ENCODE results near the gene HELLS. TPM values are rescaled to one million over a fixed set of nuclear protein-coding genes. Genes with fewer than 3 reads are reported as not detected.
"Not testable (repeated sequence)": the region's sequence is repeated elsewhere in the genome, so short reads cannot be mapped to it uniquely, and the experiment has no call there.

Gene HELLS
- total and polyA plus RNA-seq, 9 donors: 1.8 to 14.4 (median 9.7) TPM

DNA sequence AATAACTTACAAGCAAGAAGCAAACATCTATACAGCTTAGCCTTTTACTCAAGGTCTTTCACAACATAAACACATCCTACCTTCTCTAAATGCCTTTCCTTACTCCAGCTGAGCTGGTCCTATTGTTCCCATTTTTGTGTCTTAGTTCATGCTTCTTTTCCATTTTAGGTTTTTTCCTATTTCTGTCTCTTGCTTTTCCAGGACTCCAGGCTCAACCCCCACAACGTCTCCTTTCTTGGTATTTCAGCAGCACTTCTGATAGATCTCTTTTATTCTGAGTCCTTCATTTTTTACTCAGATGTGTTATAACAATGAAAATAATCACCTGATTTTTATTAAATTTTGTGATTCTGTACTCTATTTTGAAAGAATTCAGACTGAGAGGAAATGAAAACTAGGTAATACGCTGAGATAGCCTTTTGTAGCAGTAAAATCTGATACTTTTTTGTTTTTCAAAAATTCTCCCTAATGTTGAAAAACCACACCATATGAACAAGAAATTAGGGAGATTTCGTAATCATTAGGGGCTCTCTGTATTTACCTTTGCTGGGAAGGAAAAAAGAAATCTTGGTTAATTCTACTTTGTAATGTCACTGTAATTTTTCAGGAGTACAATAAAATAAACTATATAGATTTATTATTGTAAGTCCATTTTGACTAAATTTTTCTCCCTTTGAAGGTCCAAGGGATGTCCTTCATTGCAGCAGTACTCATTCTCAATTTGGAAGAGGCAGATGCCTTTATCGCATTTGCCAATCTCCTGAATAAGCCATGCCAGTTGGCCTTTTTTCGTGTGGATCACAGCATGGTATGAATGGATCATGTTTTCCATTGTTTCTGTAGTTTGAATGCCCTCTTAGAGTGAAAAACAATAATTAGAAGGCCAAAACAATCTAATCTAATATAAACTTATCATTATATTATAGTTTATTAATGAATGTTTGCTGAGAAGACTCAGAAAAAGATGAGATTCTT, 24.0 kb upstream of the HELLS start:
- WGBS, 3 donors: 86 to 88% (median 86%) methylated on average over 5 of the region's 5 CpGs
- intact Hi-C loops (cut with DNase I): no loop called here
- no peak for TF ChIP-seq POLR2A (IDR thresholded peaks at IDR 0.05)
- TF ChIP-seq, protein P1, sequence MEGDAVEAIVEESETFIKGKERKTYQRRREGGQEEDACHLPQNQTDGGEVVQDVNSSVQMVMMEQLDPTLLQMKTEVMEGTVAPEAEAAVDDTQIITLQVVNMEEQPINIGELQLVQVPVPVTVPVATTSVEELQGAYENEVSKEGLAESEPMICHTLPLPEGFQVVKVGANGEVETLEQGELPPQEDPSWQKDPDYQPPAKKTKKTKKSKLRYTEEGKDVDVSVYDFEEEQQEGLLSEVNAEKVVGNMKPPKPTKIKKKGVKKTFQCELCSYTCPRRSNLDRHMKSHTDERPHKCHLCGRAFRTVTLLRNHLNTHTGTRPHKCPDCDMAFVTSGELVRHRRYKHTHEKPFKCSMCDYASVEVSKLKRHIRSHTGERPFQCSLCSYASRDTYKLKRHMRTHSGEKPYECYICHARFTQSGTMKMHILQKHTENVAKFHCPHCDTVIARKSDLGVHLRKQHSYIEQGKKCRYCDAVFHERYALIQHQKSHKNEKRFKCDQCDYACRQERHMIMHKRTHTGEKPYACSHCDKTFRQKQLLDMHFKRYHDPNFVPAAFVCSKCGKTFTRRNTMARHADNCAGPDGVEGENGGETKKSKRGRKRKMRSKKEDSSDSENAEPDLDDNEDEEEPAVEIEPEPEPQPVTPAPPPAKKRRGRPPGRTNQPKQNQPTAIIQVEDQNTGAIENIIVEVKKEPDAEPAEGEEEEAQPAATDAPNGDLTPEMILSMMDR (IDR thresholded peaks at IDR 0.05): no peak
- no peak for TF ChIP-seq EP300 (IDR thresholded peaks at IDR 0.05)
- Histone ChIP-seq H3K4me1 (ENCODE audit: insufficient read depth) (no peaks in the 10 kb centered on the region), H3K9me3 (no peaks in the 10 kb centered on the region), H3K27ac (no peak overlapping the region), H3K27me3 (no peaks in the 10 kb centered on the region), H3K36me3 (no peaks in the 10 kb centered on the region), H3K4me3 (no peak overlapping the region)
- no peak for DNase-seq

DNA sequence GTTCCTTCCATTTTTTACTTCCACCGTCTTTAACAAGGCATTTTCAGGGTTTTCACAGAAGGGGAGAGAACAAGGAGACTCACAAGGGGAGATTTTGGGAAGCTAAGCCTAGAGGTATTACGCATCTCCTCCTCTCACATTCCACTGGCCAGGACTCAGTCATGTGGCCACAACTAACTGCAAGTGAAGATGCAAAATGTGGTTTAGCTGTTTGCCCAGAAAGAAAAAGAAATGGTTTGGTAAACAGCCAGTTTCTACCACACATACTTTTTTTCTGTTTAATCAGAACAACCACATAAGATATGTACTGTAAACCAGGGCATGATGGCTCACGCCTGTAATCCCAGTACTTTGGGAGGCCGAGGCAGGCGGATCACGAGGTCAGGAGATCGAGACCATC, 21.4 kb upstream of the HELLS start:
- intact Hi-C loops (cut with DNase I): no loop called here
- no peak for DNase-seq
- Histone ChIP-seq H3K27ac (no peak overlapping the region), H3K4me3 (no peak overlapping the region), H3K27me3 (no peaks in the 10 kb centered on the region), H3K9me3 (no peaks in the 10 kb centered on the region), H3K36me3 (no peaks in the 10 kb centered on the region), H3K4me1 (ENCODE audit: insufficient read depth) (no peaks in the 10 kb centered on the region)
- WGBS, 3 donors: 87 to 89% (median 88%) methylated on average over 7 of the region's 7 CpGs
- TF ChIP-seq, protein P1 (IDR thresholded peaks at IDR 0.05): no peak
- no peak for TF ChIP-seq EP300 (IDR thresholded peaks at IDR 0.05)

DNA sequence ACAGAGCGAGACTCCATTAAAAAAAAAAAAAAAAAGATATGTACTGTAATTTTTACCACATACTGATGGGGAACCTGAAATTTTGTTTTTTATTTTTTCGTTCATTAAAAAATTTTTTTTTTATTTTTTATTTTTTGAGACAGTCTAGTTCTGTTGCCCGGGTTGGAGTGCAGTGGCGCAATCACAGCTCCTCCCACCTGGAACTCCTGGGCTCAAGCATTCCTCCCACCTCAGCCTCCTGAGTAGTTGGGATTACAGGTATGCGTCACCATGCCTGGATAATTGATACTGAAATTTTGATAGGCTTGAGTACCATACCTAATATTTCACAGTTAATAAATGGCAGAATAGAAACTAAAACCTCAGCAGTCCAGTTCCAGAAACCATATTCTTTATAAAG, 20.9 kb upstream of the HELLS start:
- 95 to 99% (median 96%) methylated on average over 5 of the region's 5 CpGs for WGBS, 3 donors
- no peak for DNase-seq
- Histone ChIP-seq H3K36me3 (no peaks in the 10 kb centered on the region), H3K4me1 (ENCODE audit: insufficient read depth) (no peaks in the 10 kb centered on the region), H3K27me3 (no peaks in the 10 kb centered on the region), H3K27ac (no peak overlapping the region), H3K4me3 (no peak overlapping the region), H3K9me3 (no peaks in the 10 kb centered on the region)
- intact Hi-C loops (cut with DNase I): no loop called here
- TF ChIP-seq, protein P1 (IDR thresholded peaks at IDR 0.05): no peak

DNA sequence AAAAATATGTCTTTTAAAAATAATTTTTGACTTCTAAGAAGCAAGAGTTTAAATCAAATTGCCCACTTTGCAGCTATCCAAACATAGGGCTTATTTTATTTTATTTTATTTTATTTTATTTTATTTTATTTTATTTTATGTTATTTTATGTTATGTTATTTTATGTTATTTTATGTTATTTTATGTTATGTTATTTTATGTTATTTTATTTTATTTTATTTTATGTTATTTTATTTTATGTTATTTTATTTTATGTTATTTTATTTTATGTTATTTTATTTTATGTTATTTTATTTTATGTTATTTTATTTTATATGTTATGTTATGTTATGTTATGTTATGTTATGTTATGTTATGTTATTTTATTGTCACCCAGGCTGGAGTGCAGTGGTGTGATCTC, 14.0 kb upstream of the HELLS start:
- H3K4me1 ChIP-seq (ENCODE audit: insufficient read depth); H3K9me3 ChIP-seq; H3K36me3 ChIP-seq; intact Hi-C loops (cut with DNase I); DNase-seq; H3K27ac ChIP-seq; H3K4me3 ChIP-seq; H3K27me3 ChIP-seq: not testable (repeated sequence)

DNA sequence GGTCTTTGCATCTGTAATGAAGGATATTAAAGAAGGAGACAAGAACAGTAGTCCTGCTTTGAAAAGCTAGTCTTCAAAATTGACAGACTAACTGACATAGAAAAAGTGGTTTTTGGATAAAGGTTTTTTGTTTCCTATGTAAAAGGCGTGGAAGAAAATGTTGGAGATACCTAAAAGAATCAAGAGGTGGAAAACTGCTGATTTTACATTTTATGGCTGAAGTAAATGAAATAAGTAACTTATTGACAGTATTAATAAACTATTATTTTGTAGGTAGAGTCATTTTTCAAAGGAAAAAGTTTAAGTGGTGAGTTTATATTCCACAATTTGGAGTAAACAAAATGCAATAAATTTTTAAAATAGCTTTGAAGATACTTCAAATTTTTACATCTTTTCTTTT, 12.6 kb upstream of the HELLS start:
- 97 to 100% (median 98%) methylated on average over 1 of the region's 1 CpG for whole genome bisulfite sequencing, 3 donors
- Histone ChIP-seq H3K27me3 (no peaks in the 10 kb centered on the region), H3K4me1 (ENCODE audit: insufficient read depth) (no peaks in the 10 kb centered on the region), H3K36me3 (no peaks in the 10 kb centered on the region), H3K4me3 (no peak overlapping the region), H3K9me3 (no peaks in the 10 kb centered on the region), H3K27ac (no peak overlapping the region)
- no peak for DNase-seq
- intact Hi-C loops (cut with DNase I): no loop called here
- TF ChIP-seq, protein P1 (IDR thresholded peaks at IDR 0.05): no peak
- TF ChIP-seq POLR2A (IDR thresholded peaks at IDR 0.05): no peak
- no peak for TF ChIP-seq EP300 (IDR thresholded peaks at IDR 0.05)

DNA sequence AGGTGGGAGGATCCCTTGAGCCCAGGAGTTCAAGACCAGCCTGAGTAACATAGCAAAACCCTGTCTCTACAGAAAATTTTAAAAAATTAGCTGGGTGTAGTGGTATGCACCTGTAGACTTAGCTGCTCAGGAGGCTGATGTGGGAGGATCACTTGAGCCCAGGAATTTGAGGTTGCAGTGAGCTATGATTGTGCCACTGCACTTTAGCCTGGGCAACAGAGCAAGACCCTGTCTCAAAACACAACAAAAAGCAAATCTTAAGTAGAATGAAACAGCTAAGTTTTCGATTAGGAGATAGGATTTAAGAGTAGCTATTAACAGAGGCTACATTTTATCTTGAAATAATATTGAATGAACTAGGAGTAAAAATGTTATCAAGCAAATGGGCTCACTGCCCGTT, 3.3 kb upstream of the HELLS start:
- intact Hi-C loops (cut with DNase I); H3K36me3 ChIP-seq; H3K27me3 ChIP-seq; H3K4me1 ChIP-seq (ENCODE audit: insufficient read depth); DNase-seq; H3K27ac ChIP-seq; H3K4me3 ChIP-seq; H3K9me3 ChIP-seq: not testable (repeated sequence)
- 73 to 83% (median 81%) methylated on average over 2 of the region's 2 CpGs for WGBS, 3 donors

Data from ovary (tissue), 9 donors.